Chondrocyte (in vitro differentiated cells): ENCODE data around the gene L1CAM. TPM values are rescaled to one million over a fixed set of nuclear protein-coding genes. Genes with fewer than 3 reads are reported as not detected.

Experiments
- DNase-seq: peaks from one replicate; pipeline ENCODE4 v3.0.0; 2021; ENCODE audit warnings: mixed read lengths, low spot score
- H3K27ac Mint-ChIP-seq: one replicate; pipeline ENCODE4 v1.8.0; 2021; ENCODE audit warnings: mild to moderate bottlenecking, moderate library complexity, mixed read lengths; ENCODE audit not compliant: unreplicated experiment
- H3K27me3 Mint-ChIP-seq: 2 replicates; pipeline ENCODE4 v1.8.0; 2021; ENCODE audit warnings: low read depth, mixed read lengths
- H3K36me3 Mint-ChIP-seq: 2 replicates; pipeline ENCODE4 v1.8.0; 2021; ENCODE audit warnings: low read depth, mixed read lengths
- H3K4me1 Mint-ChIP-seq: 2 replicates; pipeline ENCODE4 v1.8.0; 2021; ENCODE audit warnings: low read depth, mild to moderate bottlenecking, mixed read lengths
- H3K4me3 Mint-ChIP-seq: one replicate; pipeline ENCODE4 v1.8.0; 2021; ENCODE audit warnings: mild to moderate bottlenecking, moderate library complexity, mixed read lengths; ENCODE audit not compliant: unreplicated experiment
- H3K9me3 Mint-ChIP-seq: 2 replicates; pipeline ENCODE4 v1.8.0; 2021; ENCODE audit warnings: low read depth, mixed read lengths
- CTCF ChIP-seq: fragments of 200-600 bp; sonication (generic); IDR thresholded peaks from 2 replicates; pipeline ENCODE4 v1.5.0; 2021; ENCODE audit warnings: antibody characterized with exemption, mild to moderate bottlenecking, moderate library complexity
- total RNA-seq: library from RNA; stranded (reverse); gene quantifications from 3 replicates; pipeline ENCODE4 v1.2.1, GENCODE V29; 2021

Gene L1CAM
- total RNA-seq, 1 donor from 2014 or later = 2.5 TPM

DNA sequence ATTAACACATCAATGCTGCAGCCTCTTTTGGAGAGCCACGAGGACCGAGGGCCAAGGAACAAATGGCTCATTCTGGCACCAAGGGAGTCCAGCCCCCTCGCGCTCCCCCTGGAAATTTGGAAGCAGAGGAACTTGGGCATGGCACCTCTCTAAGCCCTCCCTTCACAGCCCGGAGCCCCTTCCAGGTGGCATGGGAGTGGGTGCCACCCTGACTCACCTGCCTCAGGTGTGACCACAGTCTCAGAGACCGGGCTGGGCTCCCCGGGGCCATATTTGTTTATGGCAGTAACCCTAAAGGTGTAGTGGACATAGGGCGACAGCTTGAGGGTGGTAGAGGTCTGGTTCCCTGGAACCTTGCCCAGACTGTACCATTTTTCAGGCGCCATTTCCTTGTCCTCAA is 18.8 kb downstream of the L1CAM start:
- DNase-seq = no peak
- H3K9me3 Mint-ChIP-seq = no peaks in the 10 kb centered on the region
- no peak overlapping the region for H3K4me3 Mint-ChIP-seq
- no peak for TF ChIP-seq CTCF
- H3K36me3 Mint-ChIP-seq = no peaks in the 10 kb centered on the region
- no peaks in the 10 kb centered on the region for H3K4me1 Mint-ChIP-seq
- no peaks in the 10 kb centered on the region for H3K27me3 Mint-ChIP-seq
- H3K27ac Mint-ChIP-seq = no peak overlapping the region

DNA sequence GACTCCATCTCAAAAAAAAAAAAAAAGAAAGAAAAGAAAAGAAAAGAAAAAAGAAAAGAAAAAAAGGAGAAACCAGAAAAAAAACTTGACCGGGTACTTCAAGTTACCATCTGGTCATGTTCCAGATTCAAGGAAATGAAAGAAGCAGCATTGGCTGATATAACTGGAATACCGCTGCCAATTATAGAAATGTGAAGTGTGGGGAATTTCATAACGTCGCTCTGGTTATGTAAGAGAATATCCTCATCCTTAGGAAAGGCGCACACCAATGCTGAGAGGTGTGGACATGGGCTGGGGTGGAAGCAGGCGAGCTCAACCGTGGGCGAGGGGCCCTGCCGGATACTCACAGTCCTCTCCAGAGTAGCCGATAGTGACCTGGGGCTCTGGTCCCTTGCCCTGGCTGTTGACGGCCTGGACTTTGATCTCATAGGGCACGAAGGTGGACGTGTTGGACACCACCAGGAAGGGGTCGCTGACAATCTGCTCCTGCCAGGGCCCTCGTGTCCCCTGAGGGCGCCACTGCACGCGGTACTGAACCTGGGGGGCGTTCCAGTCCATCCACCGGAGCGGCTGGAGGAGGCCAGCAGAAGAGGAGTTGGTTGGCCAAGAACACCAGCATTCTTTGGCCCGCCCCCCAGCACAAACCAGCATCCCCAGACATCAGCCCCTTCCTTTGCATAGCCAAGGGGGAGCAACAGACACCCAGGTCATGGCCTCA is 19.5 kb downstream of the L1CAM start:
- Mint-ChIP-seq H3K27me3 (no peaks in the 10 kb centered on the region), H3K4me3 (no peak overlapping the region), H3K36me3 (no peaks in the 10 kb centered on the region), H3K27ac (no peak overlapping the region), H3K9me3 (no peaks in the 10 kb centered on the region), H3K4me1 (no peaks in the 10 kb centered on the region)
- TF ChIP-seq CTCF = no peak
- DNase-seq = no peak

DNA sequence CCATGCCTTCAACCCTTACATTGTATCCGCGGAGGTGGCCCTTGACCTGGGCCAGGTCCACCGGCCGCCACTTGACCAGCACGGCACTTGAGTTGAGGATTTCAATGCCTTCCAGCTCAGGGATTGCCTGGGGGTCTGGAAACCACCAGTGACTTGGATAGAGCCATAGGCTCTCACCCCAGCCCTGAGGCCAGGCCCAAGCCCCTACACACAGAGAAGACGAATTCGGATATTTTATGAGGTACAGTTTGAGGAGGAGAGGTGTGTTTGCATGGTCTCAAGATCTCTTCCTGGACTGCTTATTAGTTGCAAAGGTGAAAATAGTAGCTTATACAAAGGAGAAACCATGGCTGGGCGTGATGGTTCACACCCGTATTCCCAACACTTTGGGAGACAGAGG is 20.3 kb downstream of the L1CAM start:
- no peak for DNase-seq
- Mint-ChIP-seq H3K27me3 (no peaks in the 10 kb centered on the region), H3K9me3 (no peaks in the 10 kb centered on the region), H3K27ac (no peak overlapping the region), H3K4me3 (no peak overlapping the region), H3K4me1 (no peaks in the 10 kb centered on the region), H3K36me3 (no peaks in the 10 kb centered on the region)
- TF ChIP-seq CTCF = no peak

DNA sequence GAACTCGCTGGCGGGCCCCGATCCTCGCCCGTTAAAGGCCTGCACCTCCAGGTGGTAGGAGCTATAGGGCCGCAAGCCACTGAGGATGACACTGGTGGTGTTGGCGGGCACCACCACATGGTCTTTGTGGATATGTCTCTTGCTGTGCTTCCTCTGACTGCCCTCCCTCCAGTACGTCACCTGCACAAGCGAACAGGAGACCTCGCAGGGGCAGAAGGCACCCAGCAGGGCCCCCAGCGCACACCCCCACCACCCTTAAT is 20.7 kb downstream of the L1CAM start:
- no peak for TF ChIP-seq CTCF
- Mint-ChIP-seq H3K9me3 (no peaks in the 10 kb centered on the region), H3K27me3 (no peaks in the 10 kb centered on the region), H3K4me3 (no peak overlapping the region), H3K36me3 (no peaks in the 10 kb centered on the region), H3K4me1 (no peaks in the 10 kb centered on the region), H3K27ac (no peak overlapping the region)
- no peak for DNase-seq

- no peaks in the 10 kb centered on the region for H3K9me3 Mint-ChIP-seq
- DNase-seq = no peak
- H3K4me3 Mint-ChIP-seq = no peak overlapping the region
Observed at GRCh38 chrX:153864561-153865320, 21.2 kb downstream of the L1CAM start.

More at GRCh38 chrX:153864561-153865320, 21.2 kb downstream of the L1CAM start:
- Mint-ChIP-seq H3K27ac (no peak overlapping the region), H3K36me3 (no peaks in the 10 kb centered on the region), H3K27me3 (no peaks in the 10 kb centered on the region), H3K4me1 (no peaks in the 10 kb centered on the region)
- TF ChIP-seq CTCF = no peak
